ENCODE data around the gene ZIC1. TPM values are rescaled to one million over a fixed set of nuclear protein-coding genes. Genes with fewer than 3 reads are reported as not detected.

ZIC1 gene
- total and polyA plus RNA-seq, 2 experiments from 2014 or later = 15.5 to 18.2 TPM

GRCh38 chr3:147400999-147401398 is 8.2 kb upstream of the ZIC1 start:
- H3K9me2 ChIP-seq (ENCODE audit: insufficient read depth) = no peaks in the 10 kb centered on the region
- H3K9ac ChIP-seq = no peak overlapping the region
- no peak for DNase-seq
- no peak overlapping the region for H3K4me2 ChIP-seq (ENCODE audit: unreplicated experiment)
- no peaks in the 10 kb centered on the region for H3K9me3 ChIP-seq (ENCODE audit: low read depth)
- in situ Hi-C loops (cut with MboI) = no loop called here
- H3K79me2 ChIP-seq (ENCODE audit: insufficient read depth) = peaks cover 93% of the 10 kb centered on the region
- H3K4me3 ChIP-seq = no peak overlapping the region
- no peaks in the 10 kb centered on the region; the same call in 1 of the 2 replicates for H3K36me3 ChIP-seq (ENCODE audit: low read depth)
- no peaks in the 10 kb centered on the region for H3K27me3 ChIP-seq (replicated peaks; ENCODE audit: insufficient read depth)
- no peak overlapping the region for H2AFZ ChIP-seq
- TF ChIP-seq EZH2phosphoT487 (IDR thresholded peaks at IDR 0.05; ENCODE audit: insufficient read depth, low read depth) (no peak), EZH2 (IDR thresholded peaks at IDR 0.05; ENCODE audit: insufficient read depth, poor library complexity, severe bottlenecking) (no peak)
- no peaks in the 10 kb centered on the region for H4K20me1 ChIP-seq (ENCODE audit: insufficient read depth)
- no peaks in the 10 kb centered on the region for H3F3A ChIP-seq (ENCODE audit: insufficient read depth)
- 100% methylated on average over 1 of the region's 1 CpG for WGBS, 2 experiments (ENCODE audit: low coverage in 1 of 2, low lambda C conversion rate in 2 of 2, missing lambda C conversion rate in 2 of 2)
- peaks cover 4% of the 10 kb centered on the region; the same call in 1 of the 2 replicates for H3K4me1 ChIP-seq (ENCODE audit: insufficient read depth)
- H3K27ac ChIP-seq = no peak overlapping the region

- H3K36me3 ChIP-seq (ENCODE audit: low read depth) = no peaks in the 10 kb centered on the region; the same call in 1 of the 2 replicates
- no peak overlapping the region for H2AFZ ChIP-seq
- H3K4me2 ChIP-seq (ENCODE audit: unreplicated experiment) = no peak overlapping the region
- H3F3A ChIP-seq (ENCODE audit: insufficient read depth) = no peaks in the 10 kb centered on the region
- no peaks in the 10 kb centered on the region for H3K9me2 ChIP-seq (ENCODE audit: insufficient read depth)
- H3K4me3 ChIP-seq = no peak overlapping the region
- H3K27me3 ChIP-seq (replicated peaks; ENCODE audit: insufficient read depth) = no peaks in the 10 kb centered on the region
- peaks cover 93% of the 10 kb centered on the region for H3K79me2 ChIP-seq (ENCODE audit: insufficient read depth)
- no peak overlapping the region for H3K9ac ChIP-seq
- H4K20me1 ChIP-seq (ENCODE audit: insufficient read depth) = no peaks in the 10 kb centered on the region
- H3K4me1 ChIP-seq (ENCODE audit: insufficient read depth) = peaks cover 4% of the 10 kb centered on the region; the same call in 1 of the 2 replicates
- WGBS, 2 experiments (ENCODE audit: low coverage in 1 of 2, low lambda C conversion rate in 2 of 2, missing lambda C conversion rate in 2 of 2) = 97 to 100% methylated on average over 1 of the region's 1 CpG
- no peak for TF ChIP-seq EZH2phosphoT487 (IDR thresholded peaks at IDR 0.05; ENCODE audit: insufficient read depth, low read depth)
- no peak for TF ChIP-seq EZH2 (IDR thresholded peaks at IDR 0.05; ENCODE audit: insufficient read depth, poor library complexity, severe bottlenecking)
- no peaks in the 10 kb centered on the region for H3K9me3 ChIP-seq (ENCODE audit: low read depth)
- no peak for DNase-seq
- in situ Hi-C loops (cut with MboI) = no loop called here
- no peak overlapping the region for H3K27ac ChIP-seq
These were observed 7.7 kb upstream of the ZIC1 start for GRCh38 chr3:147401421-147401820.

GRCh38 chr3:147402159-147402558 is 7.0 kb upstream of the ZIC1 start:
- H3K9me3 ChIP-seq (ENCODE audit: low read depth) = no peaks in the 10 kb centered on the region
- no peak overlapping the region for H3K4me2 ChIP-seq (ENCODE audit: unreplicated experiment)
- DNase-seq = no peak
- in situ Hi-C loops (cut with MboI) = no loop called here
- no peak overlapping the region for H3K27ac ChIP-seq
- WGBS, 2 experiments (ENCODE audit: low coverage in 1 of 2, low lambda C conversion rate in 2 of 2, missing lambda C conversion rate in 2 of 2) = 57 to 63% methylated on average over 5 of the region's 5 CpGs
- peaks cover 4% of the 10 kb centered on the region; the same call in 1 of the 2 replicates for H3K4me1 ChIP-seq (ENCODE audit: insufficient read depth)
- H3F3A ChIP-seq (ENCODE audit: insufficient read depth) = no peaks in the 10 kb centered on the region
- H3K4me3 ChIP-seq = no peak overlapping the region
- no peak overlapping the region for H3K9ac ChIP-seq
- peaks cover 93% of the 10 kb centered on the region for H3K79me2 ChIP-seq (ENCODE audit: insufficient read depth)
- no peak overlapping the region for H2AFZ ChIP-seq
- H3K9me2 ChIP-seq (ENCODE audit: insufficient read depth) = no peaks in the 10 kb centered on the region
- no peak for TF ChIP-seq EZH2phosphoT487 (IDR thresholded peaks at IDR 0.05; ENCODE audit: insufficient read depth, low read depth)
- no peak for TF ChIP-seq EZH2 (IDR thresholded peaks at IDR 0.05; ENCODE audit: insufficient read depth, poor library complexity, severe bottlenecking)
- H3K27me3 ChIP-seq (replicated peaks; ENCODE audit: insufficient read depth) = no peaks in the 10 kb centered on the region
- no peaks in the 10 kb centered on the region for H4K20me1 ChIP-seq (ENCODE audit: insufficient read depth)
- no peaks in the 10 kb centered on the region for H3K36me3 ChIP-seq (ENCODE audit: low read depth)

GRCh38 chr3:147403511-147403910 is 5.7 kb upstream of the ZIC1 start:
- Histone ChIP-seq H3F3A (ENCODE audit: insufficient read depth) (peaks cover 7% of the 10 kb centered on the region; the same call in 1 of the 2 replicates), H3K27me3 (replicated peaks; ENCODE audit: insufficient read depth) (no peaks in the 10 kb centered on the region), H2AFZ (no peak overlapping the region), H3K36me3 (ENCODE audit: low read depth) (no peaks in the 10 kb centered on the region), H3K9me3 (ENCODE audit: low read depth) (no peaks in the 10 kb centered on the region), H3K79me2 (ENCODE audit: insufficient read depth) (peaks cover 93% of the 10 kb centered on the region), H3K4me1 (ENCODE audit: insufficient read depth) (peaks cover 4% of the 10 kb centered on the region; the same call in 1 of the 2 replicates), H3K4me3 (no peak overlapping the region), H3K9ac (no peak overlapping the region), H3K4me2 (ENCODE audit: unreplicated experiment) (no peak overlapping the region), H4K20me1 (ENCODE audit: insufficient read depth) (no peaks in the 10 kb centered on the region), H3K9me2 (ENCODE audit: insufficient read depth) (no peaks in the 10 kb centered on the region), H3K27ac (no peak overlapping the region)
- 91 to 97% methylated on average over 5 of the region's 5 CpGs for WGBS, 2 experiments (ENCODE audit: low coverage in 1 of 2, low lambda C conversion rate in 2 of 2, missing lambda C conversion rate in 2 of 2)
- DNase-seq = no peak
- in situ Hi-C loops (cut with MboI) = no loop called here
- TF ChIP-seq EZH2phosphoT487 (IDR thresholded peaks at IDR 0.05; ENCODE audit: insufficient read depth, low read depth) (no peak), EZH2 (IDR thresholded peaks at IDR 0.05; ENCODE audit: insufficient read depth, poor library complexity, severe bottlenecking) (no peak)
